H1 (cell line): ENCODE data around the gene MIDN. TPM values are rescaled to one million over a fixed set of nuclear protein-coding genes. Genes with fewer than 3 reads are reported as not detected.

Source experiments
- CTCF ChIA-PET: fragments of 300-600 bp; sonication (Branson Sonifier 250); formaldehyde crosslinking; loops from one replicate; lab custom pipeline; 2021; ENCODE audit not compliant: partially characterized antibody; lab: Charles Lee
- POLR2A ChIA-PET: fragments of 300-600 bp; sonication (Branson Sonifier 250); formaldehyde crosslinking; loops from one replicate; lab custom pipeline; 2021; ENCODE audit warnings: inconsistent platforms; ENCODE audit not compliant: partially characterized antibody; lab: Charles Lee
- DNase-seq, 2 experiments: peaks; one replicate each; pipeline versions ENCODE4 v3.0.0 to v3.0.0-alpha.2; 2010 to 2022; ENCODE audit warnings: low spot score in 2 of 2, low read depth in 1 of 2, mixed read lengths in 1 of 2
- FAIRE-seq: peaks from 2 replicates; lab custom pipeline; 2011; peaks lifted over from hg19 to GRCh38; lab: Jason Lieb, UNC
- H2AFZ ChIP-seq: 2 replicates; pipeline ENCODE4 v1.8.1; 2012; ENCODE audit warnings: low read length, inconsistent platforms
- H2AK5ac ChIP-seq: 2 replicates; pipeline ENCODE4 v1.6.1; 2013; ENCODE audit warnings: low read depth, low read length
- H2BK120ac ChIP-seq: replicated peaks from 2 replicates; pipeline ENCODE3; 2013; ENCODE audit warnings: low read depth, low read length, inconsistent platforms
- H2BK12ac ChIP-seq: 2 replicates; pipeline ENCODE4 v1.6.1; 2013; ENCODE audit warnings: low read depth, low read length
- H2BK15ac ChIP-seq: 2 replicates; pipeline ENCODE4 v1.6.1; 2013; ENCODE audit warnings: low read length
- H2BK20ac ChIP-seq: 2 replicates; pipeline ENCODE4 v1.6.1; 2013; ENCODE audit warnings: low read length
- H2BK5ac ChIP-seq: 2 replicates; pipeline ENCODE4 v1.6.1; 2013; ENCODE audit warnings: low read depth, low read length
- H3K14ac ChIP-seq: 2 replicates; pipeline ENCODE4 v1.6.1; 2013; ENCODE audit warnings: inconsistent platforms; ENCODE audit not compliant: insufficient read length
- H3K18ac ChIP-seq: 2 replicates; pipeline ENCODE4 v1.6.1; 2013; ENCODE audit warnings: low read length; ENCODE audit errors: extremely low read depth
- H3K23ac ChIP-seq: 2 replicates; pipeline ENCODE4 v1.6.1; 2013; ENCODE audit warnings: inconsistent platforms; ENCODE audit not compliant: insufficient read length
- H3K23me2 ChIP-seq: 2 replicates; pipeline ENCODE4 v1.6.1; 2013; ENCODE audit warnings: low read depth, low read length
- H3K27ac ChIP-seq: 2 replicates; pipeline ENCODE4 v1.6.1; 2011; ENCODE audit warnings: low read depth, low read length, inconsistent platforms
- H3K27me3 ChIP-seq, 4 experiments: replicated peaks in 1 of 4; 1 replicate in 1 of 4; 2 replicates in 3 of 4; pipeline versions ENCODE4 v1.6.1 to v1.8.1; 2011 to 2013; ENCODE audit warnings: low read length in 3 of 4, mild to moderate bottlenecking in 3 of 4, inconsistent platforms in 2 of 4, mixed read lengths in 2 of 4, moderate library complexity in 1 of 4; ENCODE audit not compliant: control insufficient read depth in 3 of 4, insufficient read depth in 3 of 4; ENCODE audit errors: extremely low read depth in 1 of 4
- H3K36me3 ChIP-seq, 4 experiments: 2 replicates each; pipeline versions ENCODE4 v1.6.1 to v1.8.1; 2011 to 2013; ENCODE audit warnings: mild to moderate bottlenecking in 4 of 4, low read length in 3 of 4, moderate library complexity in 2 of 4, control low read depth in 1 of 4, inconsistent platforms in 1 of 4; ENCODE audit not compliant: insufficient read depth in 4 of 4, control insufficient read depth in 2 of 4
- H3K4ac ChIP-seq: replicated peaks from 2 replicates; pipeline ENCODE3; 2013; ENCODE audit warnings: low read length, low read depth, mixed read lengths, inconsistent platforms; ENCODE audit not compliant: insufficient read length
- H3K4me1 ChIP-seq, 4 experiments: replicated peaks in 1 of 4; 1 replicate in 1 of 4; 2 replicates in 3 of 4; pipeline versions ENCODE4 v1.6.1 to v1.8.1; 2011 to 2013; ENCODE audit warnings: low read length in 3 of 4, inconsistent platforms in 2 of 4, mixed read lengths in 1 of 4; ENCODE audit not compliant: insufficient read depth in 4 of 4, control insufficient read depth in 3 of 4
- H3K4me2 ChIP-seq, 2 experiments: 2 replicates each; pipeline versions ENCODE4 v1.6.1 to v1.8.1; 2011 to 2013; ENCODE audit warnings: low read depth in 2 of 2, low read length in 2 of 2, control low read depth in 1 of 2, inconsistent platforms in 1 of 2, mild to moderate bottlenecking in 1 of 2; ENCODE audit not compliant: insufficient read depth in 1 of 2
- H3K4me3 ChIP-seq, 4 experiments: fragments of 200-600, 300-600 bp in 1 of 4; sonication (generic), shearing (Covaris generic), sonication (Bioruptor Twin) in 1 of 4; 2 replicates each; pipeline versions ENCODE4 v1.5.1 to v1.8.1; 2011 to 2016; ENCODE audit warnings: low read length in 4 of 4, low read depth in 3 of 4, control low read depth in 2 of 4, inconsistent platforms in 2 of 4, mild to moderate bottlenecking in 2 of 4, mixed read lengths in 1 of 4, moderate library complexity in 1 of 4; ENCODE audit not compliant: insufficient read depth in 2 of 4; ENCODE audit errors: extremely low read depth in 1 of 4
- H3K56ac ChIP-seq: replicated peaks from 2 replicates; pipeline ENCODE3; 2013; ENCODE audit warnings: low read depth, mild to moderate bottlenecking, mixed read lengths, low read length, inconsistent platforms; ENCODE audit not compliant: insufficient read length
- H3K79me1 ChIP-seq: 2 replicates; pipeline ENCODE4 v1.6.1; 2013; ENCODE audit warnings: low read depth, low read length, control low read depth
- H3K79me2 ChIP-seq, 2 experiments: 2 replicates each; pipeline versions ENCODE4 v1.6.1 to v1.8.1; 2012 to 2013; ENCODE audit warnings: low read length in 2 of 2, mild to moderate bottlenecking in 2 of 2, inconsistent platforms in 1 of 2; ENCODE audit not compliant: insufficient read depth in 2 of 2, control insufficient read depth in 1 of 2
- H3K9ac ChIP-seq, 4 experiments: replicated peaks in 1 of 4; 1 replicate in 1 of 4; 2 replicates in 3 of 4; pipeline versions ENCODE4 v1.6.1 to v1.8.1; 2011 to 2013; ENCODE audit warnings: low read depth in 3 of 4, low read length in 3 of 4, control low read depth in 2 of 4, mild to moderate bottlenecking in 2 of 4, moderate library complexity in 2 of 4, inconsistent platforms in 1 of 4; ENCODE audit errors: extremely low read depth in 1 of 4
- H3K9me3 ChIP-seq, 2 experiments: 2 replicates each; pipeline versions ENCODE4 v1.6.1 to v1.8.1; 2012 to 2013; ENCODE audit warnings: mild to moderate bottlenecking in 2 of 2, moderate library complexity in 2 of 2, control low read depth in 1 of 2, inconsistent platforms in 1 of 2, low read depth in 1 of 2, low read length in 1 of 2, mixed read lengths in 1 of 2; ENCODE audit not compliant: insufficient read depth in 2 of 2
- H4K20me1 ChIP-seq, 2 experiments: replicated peaks in 1 of 2; 2 replicates each; pipeline versions ENCODE3 to v1.8.1; 2011 to 2013; ENCODE audit warnings: inconsistent platforms in 2 of 2, low read length in 2 of 2, mild to moderate bottlenecking in 1 of 2; ENCODE audit not compliant: insufficient read depth in 2 of 2, control insufficient read depth in 1 of 2
- H4K5ac ChIP-seq: 2 replicates; pipeline ENCODE4 v1.6.1; 2013; ENCODE audit warnings: low read length, low read depth, mixed read lengths, inconsistent platforms; ENCODE audit not compliant: insufficient read length
- H4K8ac ChIP-seq: 2 replicates; pipeline ENCODE4 v1.8.0; 2013; ENCODE audit warnings: mild to moderate bottlenecking, moderate library complexity, low read length, inconsistent platforms; ENCODE audit not compliant: insufficient read depth; ENCODE audit errors: extremely low read depth
- H4K91ac ChIP-seq: replicated peaks from 2 replicates; pipeline ENCODE3; 2013; ENCODE audit warnings: low read length, mixed read lengths, inconsistent platforms; ENCODE audit not compliant: insufficient read length
- CHD2 ChIP-seq: IDR thresholded peaks from 2 replicates; pipeline ENCODE4 v1.6.1; 2012; ENCODE audit warnings: low read length, improper control_type of control experiment
- EP300 ChIP-seq, 2 experiments: IDR thresholded peaks; 1 replicate in 1 of 2; 2 replicates in 1 of 2; pipeline ENCODE4 v1.6.1; 2011 to 2012; ENCODE audit warnings: low read depth in 2 of 2, low read length in 2 of 2, mild to moderate bottlenecking in 2 of 2, borderline replicate concordance in 1 of 2, inconsistent platforms in 1 of 2, moderate library complexity in 1 of 2
- GTF2F1 ChIP-seq: IDR thresholded peaks from 2 replicates; pipeline ENCODE4 v1.6.1; 2012; ENCODE audit warnings: low read depth, low read length, improper control_type of control experiment, borderline replicate concordance
- MAX ChIP-seq: IDR thresholded peaks from 2 replicates; pipeline ENCODE4 v1.6.1; 2012; ENCODE audit warnings: inconsistent platforms
- SIN3A ChIP-seq, 2 experiments: IDR thresholded peaks in 1 of 2; conservative IDR thresholded peaks in 1 of 2; 2 replicates each; pipeline ENCODE4 v1.6.1; 2011 to 2012; ENCODE audit warnings: low read length in 2 of 2, improper control_type of control experiment in 1 of 2, low read depth in 1 of 2, mild to moderate bottlenecking in 1 of 2
- SIX5 ChIP-seq: IDR thresholded peaks from 2 replicates; pipeline ENCODE4 v1.6.1; 2011; ENCODE audit warnings: mild to moderate bottlenecking, low read depth, low read length
- SP1 ChIP-seq: IDR thresholded peaks from 2 replicates; pipeline ENCODE4 v1.6.1; 2011; ENCODE audit warnings: low read depth, low read length
- WGBS, 2 experiments: shearing (Covaris generic) in 1 of 2; methylation state at CpG; one replicate each; pipeline versions ENCODE4 v1.1.6 to v1.1.7; 2013 to 2015; ENCODE audit warnings: low lambda C conversion rate in 2 of 2, mixed read lengths in 2 of 2, inconsistent platforms in 1 of 2, low coverage in 1 of 2, missing lambda C conversion rate in 1 of 2; ENCODE audit not compliant: insufficient replicate concordance in 2 of 2, insufficient coverage in 1 of 2, insufficient read length in 1 of 2; ENCODE audit errors: extremely low coverage in 1 of 2, missing lambda C conversion rate in 1 of 2; 5-methylcytosine and 5-hydroxymethylcytosine counted together
- polyA plus RNA-seq, 7 experiments: library from polyadenylated mRNA; depleted of rRNA in 3 of 7; stranded (reverse) in 5 of 7; unstranded in 2 of 7; fragments of >200 nt in 5 of 7; fragments of 200-250 nt in 2 of 7; gene quantifications; 1 replicate in 5 of 7; 2 replicates in 1 of 7; 4 replicates in 1 of 7; pipeline versions ENCODE4 v1.2.1 to v1.2.3, GENCODE V29; 2011 to 2013; ENCODE audit warnings: missing spikeins in 2 of 7, mixed read lengths in 2 of 7
- total RNA-seq: library from RNA; stranded (reverse); fragmentation: NEBNext Ultra II Directional; extraction: Animal tissue kit (Norgen Biotek cat#: 25700); gene quantifications from 2 replicates; pipeline ENCODE4 v1.2.1, GENCODE V29; 2021

Gene MIDN
- total and polyA plus RNA-seq, 2 of the 8 experiments (the other 6 are each of a cell fraction or from before 2014, with no cell fraction given) = 39.8 to 159 TPM

GRCh38 chr19:1219786-1220476 is 28.5 kb upstream of the MIDN start:
- H2AFZ ChIP-seq = no peak overlapping the region
- ChIA-PET CTCF (interaction anchor here (0.6 to 9.0 kb wide), 17 partner anchors 8 to 311 kb away, joined by 3 to 56 read pairs (median 4); partner anchors contain the start of gene ATP5F1D), POLR2A (interaction anchor here (1.0 to 1.4 kb wide), 3 partner anchors 9 to 112 kb away, joined by 3 to 8 read pairs (median 4); no protein-coding TSS in a partner anchor)
- H3K56ac ChIP-seq = no peak overlapping the region
- H3K9me3 ChIP-seq = no peaks in the 10 kb centered on the region
- peaks cover 9% of the 10 kb centered on the region for H3K79me1 ChIP-seq
- no peak overlapping the region for H3K23ac ChIP-seq
- DNase-seq (no peak), FAIRE-seq (no peak)
- H3K4me3 ChIP-seq = no peak overlapping the region
- no peaks in the 10 kb centered on the region for H3K23me2 ChIP-seq
- H3K9ac ChIP-seq = no peak overlapping the region
- H2BK120ac ChIP-seq = no peak overlapping the region
- H3K79me2 ChIP-seq = peaks cover 3 to 36% of the 10 kb centered on the region in 2 experiments; a peak in 3 of 4 replicates
- H3K4me2 ChIP-seq = no peak overlapping the region
- 94% methylated on average over 19 of the region's 19 CpGs; no CpG with 5 or more reads in 1 of the 2 experiments for WGBS, 2 experiments
- peaks cover 0 to 30% (median 0%) of the 10 kb centered on the region in 4 experiments; a peak in 3 of 8 replicates for H3K36me3 ChIP-seq
- no peak overlapping the region for H3K18ac ChIP-seq
- no peak overlapping the region for H2AK5ac ChIP-seq
- H4K91ac ChIP-seq = no peak overlapping the region
- no peaks in the 10 kb centered on the region for H3K27me3 ChIP-seq
- H4K20me1 ChIP-seq = peaks cover 32 to 37% of the 10 kb centered on the region in 2 experiments
- H2BK5ac ChIP-seq = no peak overlapping the region
- no peak overlapping the region for H3K27ac ChIP-seq
- H2BK15ac ChIP-seq = no peak overlapping the region
- H2BK20ac ChIP-seq = no peak overlapping the region
- H3K4me1 ChIP-seq = peaks cover 0 to 3% (median 2%) of the 10 kb centered on the region in 4 experiments; a peak in 3 of 7 replicates
- no peak overlapping the region for H2BK12ac ChIP-seq
- no peak overlapping the region for H3K4ac ChIP-seq
- no peak overlapping the region for H3K14ac ChIP-seq
- H4K8ac ChIP-seq = no peak overlapping the region; the same call in 1 of the 2 replicates
- no peak overlapping the region for H4K5ac ChIP-seq
- no peak for TF ChIP-seq CHD2
- TF ChIP-seq MAX = no peak
- no peak for TF ChIP-seq EP300 (IDR thresholded peaks at IDR 0.05; ENCODE audit: borderline replicate concordance in 1 of 2, low read depth in 2 of 2, low read length in 2 of 2)
- no peak for TF ChIP-seq SIN3A (conservative IDR thresholded peaks at IDR 0.05 in 1 of 2, IDR thresholded peaks at IDR 0.05 in 1 of 2; ENCODE audit: low read depth in 1 of 2, low read length in 2 of 2)
- no peak for TF ChIP-seq SP1
- TF ChIP-seq GTF2F1 = no peak
- TF ChIP-seq SIX5 = no peak
